ENCODE results near the gene CNP. TPM values are rescaled to one million over a fixed set of nuclear protein-coding genes. Genes with fewer than 3 reads are reported as not detected.

Gene CNP
- total RNA-seq = 100 to 1,000 TPM in 1 of 4 donors, 10 to 100 TPM in 3; 32.6 to 133 (median 54.2) TPM

GRCh38 chr17:41966463-41967140 is at the start of gene CNP:
Gene CNP (plus strand): TSS chr17:41966795. CDS start chr17:41966885, 90 bp downstream.
- Histone ChIP-seq H3K4me1 (peaks cover 7 to 33% (median 21%) of the 10 kb centered on the region in 4 donors), H3K27me3 (no peaks in the 10 kb centered on the region), H3K36me3 (no peaks in the 10 kb centered on the region), H3K4me3 (peak within 1 kb of the TSS; percentile 85 to 93 (median 90)), H3K27ac (peak within 1 kb of the TSS; percentile 91 to 96 (median 94)), H3K9me3 (no peaks in the 10 kb centered on the region)
- peak; percentile 94 for DNase-seq
- TF ChIP-seq POLR2A (IDR thresholded peaks at IDR 0.05) (peak; percentile 78), CTCF (IDR thresholded peaks at IDR 0.05) (no peak), POLR2AphosphoS5 (IDR thresholded peaks at IDR 0.05) (peak; percentile 83 to 89 (median 89)), EP300 (IDR thresholded peaks at IDR 0.05; ENCODE audit: low read depth) (no peak)
- in situ Hi-C loops (cut with MboI; ENCODE audit: low pct_ligation_motif_present in 1 of 4, low pct_unique_long_range_greater_than_20kb in 1 of 4, low sequenced_read_pairs in 3 of 4) = loop anchor here (10.0 kb wide), 2 partner anchors 138 to 148 kb away; partner anchors contain the start of gene DHX58 (in 2 of the 4)
- intact Hi-C loops (cut with DNase I; ENCODE audit: low total_unique reads) = loop anchor here (10.0 kb wide), 1 partner anchor 48 kb away; the partner anchor contains the start of gene DNAJC7
- WGBS, 2 donors (ENCODE audit: low coverage in 1 of 2) = 0 to 1% methylated on average over 5 to 56 of the region's 71 CpGs

GRCh38 chr17:41917192-41917591 is 49.4 kb upstream of the CNP start:
- Histone ChIP-seq H3K9me3 (no peaks in the 10 kb centered on the region), H3K4me3 (peak overlapping the region in 1 of 4 donors; percentile 72), H3K36me3 (peaks cover 0 to 6% (median 0%) of the 10 kb centered on the region in 4 donors), H3K4me1 (peaks cover 10 to 38% (median 31%) of the 10 kb centered on the region in 4 donors), H3K27ac (peak overlapping the region in 3 of 4 donors; percentile 85 to 94 (median 92)), H3K27me3 (no peaks in the 10 kb centered on the region)
- in situ Hi-C loops (cut with MboI; ENCODE audit: low pct_ligation_motif_present in 1 of 4, low pct_unique_long_range_greater_than_20kb in 1 of 4, low sequenced_read_pairs in 3 of 4) = no loop called here
- DNase-seq = no peak
- TF ChIP-seq POLR2A (IDR thresholded peaks at IDR 0.05) = no peak
- TF ChIP-seq POLR2AphosphoS5 (IDR thresholded peaks at IDR 0.05) = no peak
- TF ChIP-seq CTCF (IDR thresholded peaks at IDR 0.05) = no peak
- TF ChIP-seq EP300 (IDR thresholded peaks at IDR 0.05; ENCODE audit: low read depth) = no peak
- intact Hi-C loops (cut with DNase I; ENCODE audit: low total_unique reads) = no loop called here
- 49% methylated on average over 4 of the region's 4 CpGs; no CpG with 5 or more reads in 1 of the 2 donors for WGBS, 2 donors (ENCODE audit: low coverage in 1 of 2)

- intact Hi-C loops (cut with DNase I; ENCODE audit: low total_unique reads) (no loop called here), in situ Hi-C loops (cut with MboI; ENCODE audit: low pct_ligation_motif_present in 1 of 4, low pct_unique_long_range_greater_than_20kb in 1 of 4, low sequenced_read_pairs in 3 of 4) (no loop called here)
- DNase-seq = peak; percentile 71
- 9 to 60% methylated on average over 1 to 26 of the region's 26 CpGs for WGBS, 2 donors (ENCODE audit: low coverage in 1 of 2)
- Histone ChIP-seq H3K36me3 (peaks cover 0 to under 1% (median 0%) of the 10 kb centered on the region in 4 donors), H3K4me3 (peak overlapping the region; percentile 68 to 92 (median 78)), H3K4me1 (peaks cover 10 to 38% (median 31%) of the 10 kb centered on the region in 4 donors), H3K27me3 (no peaks in the 10 kb centered on the region), H3K27ac (peak overlapping the region; percentile 85 to 96 (median 93)), H3K9me3 (no peaks in the 10 kb centered on the region)
- TF ChIP-seq EP300 (IDR thresholded peaks at IDR 0.05; ENCODE audit: low read depth) (no peak), POLR2AphosphoS5 (IDR thresholded peaks at IDR 0.05) (peak; percentile 6 to 27 (median 15)), POLR2A (IDR thresholded peaks at IDR 0.05) (no peak), CTCF (IDR thresholded peaks at IDR 0.05) (no peak)
Measured at GRCh38 chr17:41917679-41918313, 48.8 kb upstream of the CNP start.
